Thyroid gland (tissue), 4 donors: ENCODE measurements around the gene POMP. TPM values are rescaled to one million over a fixed set of nuclear protein-coding genes. Genes with fewer than 3 reads are reported as not detected.

ENCODE experiments used
- DNase-seq, 2 donors: peaks; one replicate each; pipeline ENCODE4 v3.0.0-alpha.2; 2019
- H3K27ac ChIP-seq, 3 donors: fragments of 200-600 bp; sonication (generic); 1 replicate in 2 of 3; 2 replicates in 1 of 3; pipeline ENCODE4 v1.5.1; 2016 to 2019; ENCODE audit warnings: mild to moderate bottlenecking in 1 of 3, moderate library complexity in 1 of 3
- H3K27me3 ChIP-seq: fragments of 200-600 bp; sonication (generic); one replicate; pipeline ENCODE4 v1.5.1; 2019
- H3K36me3 ChIP-seq, 2 donors: fragments of 200-600 bp; sonication (generic); one replicate each; pipeline ENCODE4 v1.5.1; 2016 to 2019
- H3K4me1 ChIP-seq, 2 donors: fragments of 200-600 bp; sonication (generic); one replicate each; pipeline ENCODE4 v1.5.1; 2017 to 2019
- H3K4me3 ChIP-seq, 3 donors: fragments of 200-600 bp; sonication (generic); replicated peaks in 1 of 3; 1 replicate in 2 of 3; 2 replicates in 1 of 3; pipeline ENCODE4 v1.5.1; 2016; ENCODE audit warnings: mild to moderate bottlenecking in 1 of 3
- H3K9me3 ChIP-seq: fragments of 200-600 bp; sonication (generic); one replicate; pipeline ENCODE4 v1.5.1; 2017
- CTCF ChIP-seq, 6 experiments: fragments of 200-600 bp in 3 of 6; fragments of 450-650 bp in 3 of 6; sonication (generic) in 3 of 6; IDR thresholded peaks; one replicate each; pipeline ENCODE4 v1.5.1; 2016 to 2019; ENCODE audit warnings: antibody characterized with exemption in 6 of 6, mild to moderate bottlenecking in 2 of 6, inconsistent platforms in 1 of 6, moderate library complexity in 1 of 6
- POLR2A ChIP-seq, 2 donors: fragments of 450-650 bp; IDR thresholded peaks; one replicate each; pipeline ENCODE4 v1.6.1; 2017; ENCODE audit warnings: antibody characterized with exemption in 2 of 2, mild to moderate bottlenecking in 2 of 2, moderate library complexity in 1 of 2
- WGBS, 2 donors: methylation state at CpG; one replicate each; pipeline ENCODE4 v1.1.5; 2017; 5-methylcytosine and 5-hydroxymethylcytosine counted together
- intact Hi-C: fragments of 100-400 bp; cut with DNase I; formaldehyde crosslinking; loops from one replicate; pipeline ENCODE4 v1.15.1; 2023
- small RNA-seq: library from RNA; depleted of rRNA; stranded (forward); fragments of <200 nt; gene quantifications from one replicate; pipeline ENCODE3, GENCODE V24; 2016
- total RNA-seq, 4 donors: library from RNA; depleted of rRNA; stranded (reverse); fragments of >200 nt; gene quantifications; one replicate each; pipeline ENCODE4 v1.2.3, GENCODE V29; 2016

The POMP gene
- total RNA-seq, 4 donors from 2014 or later = 23.3 to 70.0 (median 45.4) TPM

GRCh38 chr13:28718196-28718542 is 59.2 kb downstream of the POMP start:
- no peaks in the 10 kb centered on the region for H3K36me3 ChIP-seq
- 14 to 19% methylated on average over 8 to 10 of the region's 10 CpGs for WGBS, 2 donors
- H3K9me3 ChIP-seq = no peaks in the 10 kb centered on the region
- no peak for TF ChIP-seq POLR2A (IDR thresholded peaks at IDR 0.05)
- TF ChIP-seq CTCF (IDR thresholded peaks at IDR 0.05) = no peak
- H3K27ac ChIP-seq = peak overlapping the region; percentile 74 to 89 (median 86)
- H3K27me3 ChIP-seq = no peaks in the 10 kb centered on the region
- peak overlapping the region; percentile 16 to 60 (median 41) for H3K4me3 ChIP-seq
- H3K4me1 ChIP-seq = peaks cover 6 to 15% of the 10 kb centered on the region in 2 donors
- DNase-seq = no peak
- intact Hi-C loops = no loop called here

- H3K27me3 ChIP-seq = no peaks in the 10 kb centered on the region
- peak within 1 kb of the TSS; percentile 16 to 60 (median 42) for H3K4me3 ChIP-seq
- WGBS, 2 donors = 0 to 1% methylated on average over 14 to 23 of the region's 78 CpGs
- H3K9me3 ChIP-seq = no peaks in the 10 kb centered on the region
- TF ChIP-seq POLR2A (IDR thresholded peaks at IDR 0.05) (peak; percentile 41 to 79), CTCF (IDR thresholded peaks at IDR 0.05) (peak in 2 of 6 experiments; percentile 11 to 15)
- H3K27ac ChIP-seq = peak within 1 kb of the TSS; percentile 74 to 89 (median 86)
- peaks cover 6 to 15% of the 10 kb centered on the region in 2 donors for H3K4me1 ChIP-seq
- DNase-seq = peak; percentile 97
- H3K36me3 ChIP-seq = no peaks in the 10 kb centered on the region
- intact Hi-C loops = no loop called here
Measured at GRCh38 chr13:28718543-28719226, 59.8 kb downstream of the POMP start, which contains the start of gene SLC46A3. Gene SLC46A3, minus strand, starts transcription at chr13:28718970. Its CDS starts 972 bp downstream, at chr13:28717998.

- Histone ChIP-seq H3K27me3 (no peaks in the 10 kb centered on the region), H3K9me3 (no peaks in the 10 kb centered on the region), H3K4me1 (peaks cover 6 to 15% of the 10 kb centered on the region in 2 donors), H3K27ac (peak overlapping the region in 2 of 3 donors; percentile 86 to 89), H3K36me3 (no peaks in the 10 kb centered on the region), H3K4me3 (peak overlapping the region; percentile 16 to 60 (median 42))
- intact Hi-C loops = no loop called here
- no peak for DNase-seq
- TF ChIP-seq POLR2A (IDR thresholded peaks at IDR 0.05) = no peak
- WGBS, 2 donors = 40 to 44% methylated on average over 15 of the region's 15 CpGs
Measured at GRCh38 chr13:28719227-28720055, 60.5 kb downstream of the POMP start.

- H3K36me3 ChIP-seq = no peaks in the 10 kb centered on the region
- H3K27me3 ChIP-seq = no peaks in the 10 kb centered on the region
- no peaks in the 10 kb centered on the region for H3K9me3 ChIP-seq
- TF ChIP-seq CTCF (IDR thresholded peaks at IDR 0.05) = no peak
- no peak for TF ChIP-seq POLR2A (IDR thresholded peaks at IDR 0.05)
- H3K27ac ChIP-seq = no peak overlapping the region
- intact Hi-C loops = no loop called here
- no peak for DNase-seq
- WGBS, 2 donors = 95 to 96% methylated on average over 22 of the region's 22 CpGs
- H3K4me1 ChIP-seq = peaks cover 0 to 4% of the 10 kb centered on the region in 2 donors
- H3K4me3 ChIP-seq = no peak overlapping the region
Measured at GRCh38 chr13:28723806-28724205, 64.9 kb downstream of the POMP start.

GRCh38 chr13:28725046-28725610 is 66.2 kb downstream of the POMP start:
- no peak for TF ChIP-seq POLR2A (IDR thresholded peaks at IDR 0.05)
- no peak for TF ChIP-seq CTCF (IDR thresholded peaks at IDR 0.05)
- H3K27ac ChIP-seq = no peak overlapping the region
- no peaks in the 10 kb centered on the region for H3K27me3 ChIP-seq
- 90 to 91% methylated on average over 3 of the region's 3 CpGs for WGBS, 2 donors
- H3K9me3 ChIP-seq = no peaks in the 10 kb centered on the region
- no peak overlapping the region for H3K4me3 ChIP-seq
- DNase-seq = no peak
- H3K4me1 ChIP-seq = no peaks in the 10 kb centered on the region
- intact Hi-C loops = no loop called here
- no peaks in the 10 kb centered on the region for H3K36me3 ChIP-seq

Small RNA genes within 50 kb of the gene (small RNA-seq; reads per million reads assigned to genes)
- gene RF00019 (not detected), gene RNU6-53P (not detected)

Other genes starting within 250 kb of the POMP start
- 100 to 1,000 TPM in 1 of 4 donors, 10 to 100 TPM in 3; 23.4 to 132 (median 44.4) TPM for gene FLT1, start 164.0 kb upstream of the POMP start, total RNA-seq
- 10 to 100 TPM; 16.4 to 28.7 (median 26.8) TPM for gene SLC46A3, start 59.8 kb downstream of the POMP start, total RNA-seq
- gene MTUS2, start 161.2 kb downstream of the POMP start, total RNA-seq = 1 to 10 TPM in 3 of 4 donors, under 1 TPM in 1; 0.98 to 1.5 (median 1.1) TPM